Sigmoid colon (tissue), 7 donors: ENCODE data around the gene ATP2B2. TPM values are rescaled to one million over a fixed set of nuclear protein-coding genes. Genes with fewer than 3 reads are reported as not detected.

ENCODE experiments used
- DNase-seq: peaks from one replicate; pipeline ENCODE4 v3.0.0-alpha.2; 2019
- H3K27ac ChIP-seq, 4 donors: fragments of 200-600 bp; sonication (generic); one replicate each; pipeline ENCODE4 v1.5.1; 2016 to 2019; ENCODE audit warnings: mild to moderate bottlenecking in 1 of 4
- H3K27me3 ChIP-seq, 3 donors: fragments of 200-600 bp; sonication (generic); one replicate each; pipeline ENCODE4 v1.5.1; 2019; ENCODE audit warnings: mild to moderate bottlenecking in 1 of 3
- H3K36me3 ChIP-seq, 4 donors: fragments of 200-600 bp; sonication (generic); one replicate each; pipeline ENCODE4 v1.5.1; 2016 to 2019
- H3K4me1 ChIP-seq, 4 donors: fragments of 200-600 bp; sonication (generic); one replicate each; pipeline ENCODE4 v1.5.1; 2017 to 2019
- H3K4me3 ChIP-seq, 4 donors: fragments of 200-600 bp; sonication (generic); one replicate each; pipeline ENCODE4 v1.5.1; 2017 to 2019; ENCODE audit warnings: mild to moderate bottlenecking in 2 of 4, moderate library complexity in 1 of 4
- H3K9me3 ChIP-seq, 4 donors: fragments of 200-600 bp in 3 of 4; sonication (generic) in 3 of 4; one replicate each; pipeline versions ENCODE4 v1.5.1 to v1.6.1; 2013 to 2019
- EP300 ChIP-seq, 4 donors: sonication (generic); formaldehyde crosslinking; IDR thresholded peaks; one replicate each; pipeline ENCODE4 v1.6.1; 2017; ENCODE audit warnings: antibody characterized with exemption in 4 of 4
- POLR2A ChIP-seq, 2 donors: fragments of 450-650 bp; IDR thresholded peaks; one replicate each; pipeline ENCODE4 v1.6.1; 2016; ENCODE audit warnings: antibody characterized with exemption in 2 of 2, mild to moderate bottlenecking in 2 of 2, moderate library complexity in 2 of 2
- POLR2AphosphoS5 ChIP-seq, 4 donors: sonication (generic); formaldehyde crosslinking; IDR thresholded peaks; one replicate each; pipeline ENCODE4 v1.6.1; 2017; ENCODE audit warnings: antibody characterized with exemption in 4 of 4
- WGBS, 2 donors: extraction: QIAGEN DNeasy Blood & Tissue Kit; methylation state at CpG; one replicate each; pipeline ENCODE4 v1.1.7; 2013; 5-methylcytosine and 5-hydroxymethylcytosine counted together
- intact Hi-C: fragments of 100-400 bp; cut with DNase I; formaldehyde crosslinking; loops from one replicate; pipeline ENCODE4 v1.15.1; 2023
- polyA plus RNA-seq, 3 donors: library from polyadenylated mRNA; stranded (reverse); fragments of 200-250 nt; gene quantifications; one replicate each; pipeline ENCODE4 v1.2.3, GENCODE V29; 2013
- total RNA-seq, 4 donors: library from RNA; depleted of rRNA; stranded (reverse); fragments of >200 nt; gene quantifications; one replicate each; pipeline ENCODE4 v1.1.0, GENCODE V29; 2016
- TF ChIP-seq, protein P1 (sequence below), 4 experiments: fragments of 450-650 bp in 3 of 4; fragments of 200-600 bp in 1 of 4; IDR thresholded peaks; one replicate each; pipeline ENCODE4 v1.5.1; 2016 to 2019; ENCODE audit warnings: antibody characterized with exemption in 4 of 4, mild to moderate bottlenecking in 3 of 4, moderate library complexity in 2 of 4
- donor health status: healthy with polysubstance abuse.
- donor health status: Bipolar disorder and iron deficiency.
- donor health status: healthy.

Gene ATP2B2
- total and polyA plus RNA-seq, 7 donors: under 0.01 to 0.83 (median 0.23) TPM; not detected in 3

DNA sequence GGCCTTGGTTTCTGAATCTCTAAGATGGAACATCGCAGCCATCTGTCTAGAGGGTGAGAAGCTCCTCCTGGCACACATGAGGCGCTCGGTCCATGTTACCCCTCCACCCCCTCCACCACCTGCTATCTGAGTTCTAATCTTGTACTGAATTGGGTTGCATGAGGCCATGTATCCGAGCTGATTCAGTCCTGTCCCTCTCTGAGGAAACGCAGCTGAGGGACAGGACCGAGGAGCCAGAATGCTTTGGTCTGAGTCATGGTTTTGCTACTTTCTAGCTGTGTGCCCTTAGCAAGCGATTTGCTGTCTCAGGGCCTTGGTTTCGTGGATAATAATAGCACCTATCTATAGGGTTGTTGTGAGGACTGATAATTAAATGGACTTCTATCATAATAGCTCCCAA lies 96.7 kb downstream of the ATP2B2 start:
- Histone ChIP-seq H3K27me3 (no peaks in the 10 kb centered on the region), H3K36me3 (no peaks in the 10 kb centered on the region), H3K4me1 (no peaks in the 10 kb centered on the region), H3K9me3 (no peaks in the 10 kb centered on the region), H3K27ac (no peak overlapping the region), H3K4me3 (no peak overlapping the region)
- no peak for DNase-seq
- intact Hi-C loops: no loop called here
- 86% methylated on average over 8 of the region's 8 CpGs for WGBS, 2 donors
- TF ChIP-seq POLR2AphosphoS5 (IDR thresholded peaks at IDR 0.05) (no peak), POLR2A (IDR thresholded peaks at IDR 0.05) (no peak), EP300 (IDR thresholded peaks at IDR 0.05) (no peak)
- TF ChIP-seq, protein P1, sequence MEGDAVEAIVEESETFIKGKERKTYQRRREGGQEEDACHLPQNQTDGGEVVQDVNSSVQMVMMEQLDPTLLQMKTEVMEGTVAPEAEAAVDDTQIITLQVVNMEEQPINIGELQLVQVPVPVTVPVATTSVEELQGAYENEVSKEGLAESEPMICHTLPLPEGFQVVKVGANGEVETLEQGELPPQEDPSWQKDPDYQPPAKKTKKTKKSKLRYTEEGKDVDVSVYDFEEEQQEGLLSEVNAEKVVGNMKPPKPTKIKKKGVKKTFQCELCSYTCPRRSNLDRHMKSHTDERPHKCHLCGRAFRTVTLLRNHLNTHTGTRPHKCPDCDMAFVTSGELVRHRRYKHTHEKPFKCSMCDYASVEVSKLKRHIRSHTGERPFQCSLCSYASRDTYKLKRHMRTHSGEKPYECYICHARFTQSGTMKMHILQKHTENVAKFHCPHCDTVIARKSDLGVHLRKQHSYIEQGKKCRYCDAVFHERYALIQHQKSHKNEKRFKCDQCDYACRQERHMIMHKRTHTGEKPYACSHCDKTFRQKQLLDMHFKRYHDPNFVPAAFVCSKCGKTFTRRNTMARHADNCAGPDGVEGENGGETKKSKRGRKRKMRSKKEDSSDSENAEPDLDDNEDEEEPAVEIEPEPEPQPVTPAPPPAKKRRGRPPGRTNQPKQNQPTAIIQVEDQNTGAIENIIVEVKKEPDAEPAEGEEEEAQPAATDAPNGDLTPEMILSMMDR (IDR thresholded peaks at IDR 0.05): no peak

- intact Hi-C loops: no loop called here
- Histone ChIP-seq H3K27me3 (no peaks in the 10 kb centered on the region), H3K36me3 (no peaks in the 10 kb centered on the region), H3K4me1 (no peaks in the 10 kb centered on the region), H3K4me3 (no peak overlapping the region), H3K9me3 (no peaks in the 10 kb centered on the region), H3K27ac (no peak overlapping the region)
- TF ChIP-seq POLR2AphosphoS5 (IDR thresholded peaks at IDR 0.05) (no peak), POLR2A (IDR thresholded peaks at IDR 0.05) (no peak), EP300 (IDR thresholded peaks at IDR 0.05) (no peak)
- TF ChIP-seq, protein P1 (IDR thresholded peaks at IDR 0.05): no peak
- WGBS, 2 donors: 85 to 86% methylated on average over 8 of the region's 8 CpGs
- no peak for DNase-seq
Observed at GRCh38 chr3:10407361-10407760, 98.0 kb downstream of the ATP2B2 start.

- H3K4me3 ChIP-seq: no peak overlapping the region
- no peaks in the 10 kb centered on the region for H3K27me3 ChIP-seq
- WGBS, 2 donors: 79 to 90% methylated on average over 6 of the region's 6 CpGs
- no peaks in the 10 kb centered on the region for H3K9me3 ChIP-seq
- intact Hi-C loops: no loop called here
- DNase-seq: no peak
- TF ChIP-seq, protein P1 (IDR thresholded peaks at IDR 0.05): no peak
- TF ChIP-seq POLR2AphosphoS5 (IDR thresholded peaks at IDR 0.05): no peak
- TF ChIP-seq EP300 (IDR thresholded peaks at IDR 0.05): no peak
- TF ChIP-seq POLR2A (IDR thresholded peaks at IDR 0.05): no peak
- H3K4me1 ChIP-seq: no peaks in the 10 kb centered on the region
- H3K36me3 ChIP-seq: no peaks in the 10 kb centered on the region
- no peak overlapping the region for H3K27ac ChIP-seq
Observed at GRCh38 chr3:10406414-10406813, 99.0 kb downstream of the ATP2B2 start.

GRCh38 chr3:10405816-10406215 lies 99.6 kb downstream of the ATP2B2 start:
- H3K4me3 ChIP-seq: no peak overlapping the region

More at GRCh38 chr3:10405816-10406215, 99.6 kb downstream of the ATP2B2 start:
- Histone ChIP-seq H3K27me3 (no peaks in the 10 kb centered on the region), H3K27ac (no peak overlapping the region), H3K9me3 (no peaks in the 10 kb centered on the region), H3K4me1 (no peaks in the 10 kb centered on the region), H3K36me3 (no peaks in the 10 kb centered on the region)
- WGBS, 2 donors: 15 to 46% methylated on average over 1 of the region's 1 CpG
- no peak for DNase-seq
- intact Hi-C loops: no loop called here
- TF ChIP-seq POLR2A (IDR thresholded peaks at IDR 0.05) (no peak), POLR2AphosphoS5 (IDR thresholded peaks at IDR 0.05) (no peak), EP300 (IDR thresholded peaks at IDR 0.05) (no peak)
- TF ChIP-seq, protein P1 (IDR thresholded peaks at IDR 0.05): no peak
